Right lobe of liver (tissue), 4 donors: ENCODE measurements around the gene FHIP2A.

Experiments used
- POLR2A ChIP-seq: fragments of 450-650 bp; IDR thresholded peaks from one replicate; pipeline ENCODE4 v1.6.1; 2017; ENCODE audit warnings: antibody characterized with exemption, mild to moderate bottlenecking
- TF ChIP-seq, protein P1 (sequence below), 4 donors: fragments of 200-600 bp in 3 of 4; fragments of 450-650 bp in 1 of 4; IDR thresholded peaks; one replicate each; pipeline versions ENCODE4 v1.5.1 to v1.8.0; 2016 to 2022; ENCODE audit warnings: antibody characterized with exemption in 4 of 4, mild to moderate bottlenecking in 2 of 4
- donor health status: DM: no; HTN: no; CAD: no.
- donor health status: DM: no; HTN: no; CAD: no.
- donor health status: DM: no; HTN: yes; CAD: no.

DNA sequence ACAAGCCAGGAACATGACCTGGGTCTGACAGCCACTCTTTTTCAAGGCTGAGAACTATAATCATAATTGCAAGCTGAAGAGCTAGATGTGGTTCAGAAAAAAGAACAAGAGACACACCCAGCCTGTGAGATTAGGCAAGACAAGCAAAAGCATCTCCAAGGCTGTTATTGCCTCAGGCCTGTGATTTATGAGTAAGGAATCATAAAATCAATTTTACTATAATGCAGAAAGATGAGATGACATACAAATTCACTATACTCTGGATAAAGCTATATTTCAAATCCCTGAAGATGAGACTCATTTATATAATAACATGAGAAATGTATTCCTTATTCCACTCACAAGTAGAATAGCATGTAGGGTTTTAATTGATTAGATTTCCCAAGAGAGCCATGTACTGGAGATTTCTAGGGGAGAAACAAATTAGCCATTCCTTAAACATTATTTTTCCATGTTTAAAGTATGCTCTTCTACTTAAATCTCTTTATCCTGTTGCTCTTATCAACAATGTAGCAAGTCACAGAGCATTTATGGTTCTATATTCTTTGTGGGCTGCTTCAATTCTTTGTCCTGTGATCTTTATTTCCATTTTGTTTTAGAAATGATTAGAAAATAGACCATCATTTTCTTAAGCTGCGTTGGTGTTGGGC is 47.4 kb downstream of the FHIP2A start:
- TF ChIP-seq, protein P1, sequence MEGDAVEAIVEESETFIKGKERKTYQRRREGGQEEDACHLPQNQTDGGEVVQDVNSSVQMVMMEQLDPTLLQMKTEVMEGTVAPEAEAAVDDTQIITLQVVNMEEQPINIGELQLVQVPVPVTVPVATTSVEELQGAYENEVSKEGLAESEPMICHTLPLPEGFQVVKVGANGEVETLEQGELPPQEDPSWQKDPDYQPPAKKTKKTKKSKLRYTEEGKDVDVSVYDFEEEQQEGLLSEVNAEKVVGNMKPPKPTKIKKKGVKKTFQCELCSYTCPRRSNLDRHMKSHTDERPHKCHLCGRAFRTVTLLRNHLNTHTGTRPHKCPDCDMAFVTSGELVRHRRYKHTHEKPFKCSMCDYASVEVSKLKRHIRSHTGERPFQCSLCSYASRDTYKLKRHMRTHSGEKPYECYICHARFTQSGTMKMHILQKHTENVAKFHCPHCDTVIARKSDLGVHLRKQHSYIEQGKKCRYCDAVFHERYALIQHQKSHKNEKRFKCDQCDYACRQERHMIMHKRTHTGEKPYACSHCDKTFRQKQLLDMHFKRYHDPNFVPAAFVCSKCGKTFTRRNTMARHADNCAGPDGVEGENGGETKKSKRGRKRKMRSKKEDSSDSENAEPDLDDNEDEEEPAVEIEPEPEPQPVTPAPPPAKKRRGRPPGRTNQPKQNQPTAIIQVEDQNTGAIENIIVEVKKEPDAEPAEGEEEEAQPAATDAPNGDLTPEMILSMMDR (IDR thresholded peaks at IDR 0.05), result no peak
- no peak for TF ChIP-seq POLR2A
